ENCODE results near the gene TGDS. TPM values are rescaled to one million over a fixed set of nuclear protein-coding genes. Genes with fewer than 3 reads are reported as not detected.

TGDS gene
- total and polyA plus RNA-seq, 5 experiments from 2014 or later: 8.5 to 16.7 (median 14.4) TPM

DNA sequence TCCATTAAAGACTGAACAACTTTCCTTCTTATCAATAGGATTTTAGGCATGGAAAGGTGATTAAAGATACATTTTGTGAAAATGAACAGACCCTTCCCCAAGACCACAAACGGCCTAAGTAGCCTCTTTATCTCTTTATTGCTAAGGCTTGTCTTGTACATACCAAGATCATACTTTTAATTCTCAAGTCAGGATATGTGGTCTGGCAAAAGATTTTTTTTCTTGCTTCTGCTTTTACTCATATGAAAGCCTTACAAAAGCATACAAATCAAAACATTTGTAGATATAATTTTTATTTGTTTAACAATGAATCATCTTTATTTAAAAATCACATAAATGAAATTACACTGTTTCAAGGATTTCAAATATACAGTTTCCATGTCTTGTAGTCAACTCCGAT, 35.8 kb downstream of the TGDS start:
- no peaks in the 10 kb centered on the region for H3K9me3 Mint-ChIP-seq
- peak overlapping the region in 4 of 10 donors; percentile 29 to 89 (median 50) for H3K27ac Mint-ChIP-seq
- no peak for DNase-seq
- peaks cover 0 to 13% (median 9%) of the 10 kb centered on the region in 3 donors for H3K36me3 Mint-ChIP-seq
- peaks cover 7 to 30% (median 18%) of the 10 kb centered on the region in 4 donors for H3K4me1 Mint-ChIP-seq
- no peaks in the 10 kb centered on the region for H3K27me3 Mint-ChIP-seq
- no peak overlapping the region for H3K4me3 Mint-ChIP-seq
- POLR2A ChIA-PET: interaction anchor here (1.0 to 2.1 kb wide), 3 partner anchors 10 to 36 kb away, joined by 3 to 17 read pairs (median 5); partner anchors contain the start of gene TGDS
- no peak for ATAC-seq

DNA sequence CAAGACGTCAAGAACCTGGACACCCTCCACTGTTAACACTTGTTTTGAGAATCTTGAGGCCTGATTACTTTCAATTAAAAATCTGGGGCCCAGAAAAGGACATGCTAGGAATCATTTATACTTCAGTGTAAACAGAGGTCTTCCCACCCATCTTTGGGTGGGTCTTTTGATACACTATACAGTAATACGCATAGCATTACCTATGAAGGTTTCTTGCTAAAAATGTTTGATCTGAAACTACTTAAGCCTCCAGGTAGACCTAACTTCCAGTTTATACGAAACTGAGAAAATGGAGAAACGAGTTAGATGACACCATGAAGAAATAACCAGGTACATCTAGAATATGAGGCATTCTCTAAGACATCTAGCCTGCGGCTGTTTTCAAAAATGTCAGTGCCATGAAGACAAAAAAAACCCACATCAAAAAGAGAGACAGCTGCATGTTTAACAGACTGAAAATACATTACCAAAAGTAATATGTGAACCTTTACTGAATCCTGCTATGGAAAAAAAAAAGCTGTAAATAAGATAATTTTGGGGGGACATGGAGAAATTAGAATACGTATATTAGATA, 36.6 kb downstream of the TGDS start:
- POLR2A ChIA-PET: interaction anchor here (1.0 kb wide), 2 partner anchors 10 to 37 kb away, joined by 3 to 5 read pairs; partner anchors contain the start of gene TGDS
- DNase-seq (peak in 3 of 10 donors; percentile 37 to 57 (median 56)), ATAC-seq (peak; percentile 80 to 88)
- H3K4me3 Mint-ChIP-seq: peak overlapping the region; percentile 8 to 71 (median 58)
- H3K9me3 Mint-ChIP-seq: no peaks in the 10 kb centered on the region
- peaks cover 7 to 30% (median 18%) of the 10 kb centered on the region in 4 donors for H3K4me1 Mint-ChIP-seq
- H3K27ac Mint-ChIP-seq: peak overlapping the region; percentile 26 to 89 (median 74)
- H3K27me3 Mint-ChIP-seq: no peaks in the 10 kb centered on the region
- H3K36me3 Mint-ChIP-seq: peaks cover 0 to 13% (median 9%) of the 10 kb centered on the region in 3 donors

- DNase-seq: peak in 6 of 10 donors; percentile 10 to 46 (median 17)
- H3K4me3 Mint-ChIP-seq: peak overlapping the region in 6 of 10 donors; percentile 30 to 70 (median 57)
- no peaks in the 10 kb centered on the region for H3K27me3 Mint-ChIP-seq
- no peaks in the 10 kb centered on the region for H3K9me3 Mint-ChIP-seq
- peaks cover 7 to 30% (median 18%) of the 10 kb centered on the region in 4 donors for H3K4me1 Mint-ChIP-seq
- peak overlapping the region; percentile 26 to 89 (median 67) for H3K27ac Mint-ChIP-seq
- POLR2A ChIA-PET: no interaction called here
- peak; percentile 53 to 73 for ATAC-seq
- H3K36me3 Mint-ChIP-seq: peaks cover 0 to 13% (median 9%) of the 10 kb centered on the region in 3 donors
Observed at GRCh38 chr13:94558716-94559115, 37.2 kb downstream of the TGDS start.

- DNase-seq (no peak), ATAC-seq (no peak)
- Mint-ChIP-seq H3K4me3 (peak overlapping the region in 1 of 10 donors; percentile 51), H3K27me3 (no peaks in the 10 kb centered on the region), H3K36me3 (peaks cover 0 to 5% (median 3%) of the 10 kb centered on the region in 3 donors), H3K27ac (peak overlapping the region in 6 of 10 donors; percentile 4 to 86 (median 72)), H3K9me3 (no peaks in the 10 kb centered on the region), H3K4me1 (peaks cover 7 to 30% (median 18%) of the 10 kb centered on the region in 4 donors)
- POLR2A ChIA-PET: interaction anchor here (0.6 to 1.5 kb wide), 2 partner anchors 8 to 266 kb away, joined by 4 read pairs; no protein-coding TSS in a partner anchor
Observed at GRCh38 chr13:94557684-94558235, 38.2 kb downstream of the TGDS start.

DNA sequence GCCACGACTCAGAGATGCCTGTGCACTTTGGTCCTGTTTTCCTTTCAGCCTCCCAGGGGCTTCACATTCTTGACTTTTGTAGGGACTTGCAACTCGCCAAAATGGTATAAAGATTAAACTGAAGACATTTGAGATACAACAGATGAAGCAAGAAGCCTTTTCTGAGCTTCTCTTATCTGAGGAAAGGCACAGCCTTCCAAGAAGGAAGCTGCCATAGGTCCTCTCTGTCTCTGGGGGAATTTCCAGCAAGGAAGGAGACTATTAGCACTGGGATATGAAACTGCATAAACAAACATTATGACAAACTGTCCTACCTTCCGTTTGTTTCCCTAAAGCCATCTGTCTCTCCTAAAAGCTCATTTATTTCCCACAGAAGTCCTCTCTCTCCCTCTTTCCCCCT, 39.3 kb downstream of the TGDS start:
- Mint-ChIP-seq H3K27me3 (no peaks in the 10 kb centered on the region), H3K4me1 (peaks cover 7 to 26% (median 18%) of the 10 kb centered on the region in 4 donors), H3K36me3 (peaks cover 0 to under 1% (median 0%) of the 10 kb centered on the region in 3 donors), H3K4me3 (no peak overlapping the region), H3K27ac (peak overlapping the region in 1 of 10 donors; percentile 36), H3K9me3 (no peaks in the 10 kb centered on the region)
- POLR2A ChIA-PET: interaction anchor here (1.2 kb wide), 1 partner anchor 39 kb away, joined by 4 read pairs; the partner anchor contains the start of gene TGDS
- no peak for ATAC-seq
- DNase-seq: no peak

- no peak for ATAC-seq
- POLR2A ChIA-PET: interaction anchor here (1.2 kb wide), 1 partner anchor 40 kb away, joined by 4 read pairs; the partner anchor contains the start of gene TGDS
- DNase-seq: no peak
- Mint-ChIP-seq H3K4me1 (peaks cover 9 to 24% (median 18%) of the 10 kb centered on the region in 4 donors), H3K4me3 (no peak overlapping the region), H3K27me3 (no peaks in the 10 kb centered on the region), H3K36me3 (no peaks in the 10 kb centered on the region), H3K9me3 (no peaks in the 10 kb centered on the region), H3K27ac (peak overlapping the region in 2 of 10 donors; percentile 30 to 53)
Observed at GRCh38 chr13:94556041-94556440, 39.9 kb downstream of the TGDS start.

DNA sequence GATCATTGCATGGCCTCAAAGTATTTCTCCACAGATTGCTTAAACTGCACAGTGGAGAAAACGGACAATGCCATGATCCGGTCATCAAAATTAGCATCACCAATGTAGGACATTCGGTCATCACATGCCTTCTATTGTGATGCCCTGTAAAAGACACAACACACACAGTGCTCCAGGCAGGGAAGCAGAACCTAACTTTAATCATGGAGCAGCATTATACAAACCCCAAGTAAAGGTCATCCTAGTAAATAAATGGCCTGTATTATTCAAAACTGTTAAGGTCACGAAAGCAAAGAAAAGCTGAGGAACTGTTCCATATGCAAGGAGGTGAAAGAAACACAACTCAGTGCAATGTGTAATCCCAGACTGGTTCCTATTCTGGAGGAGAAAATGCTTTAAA, 42.2 kb downstream of the TGDS start:
- Mint-ChIP-seq H3K4me3 (no peak overlapping the region), H3K4me1 (peaks cover 9 to 21% (median 17%) of the 10 kb centered on the region in 4 donors), H3K9me3 (peaks cover 0 to 7% (median 0%) of the 10 kb centered on the region in 9 donors), H3K36me3 (peaks cover 2 to 4% (median 4%) of the 10 kb centered on the region in 3 donors), H3K27me3 (peaks cover 0 to 5% (median 0%) of the 10 kb centered on the region in 5 donors), H3K27ac (no peak overlapping the region)
- POLR2A ChIA-PET: no interaction called here
- DNase-seq: no peak
- ATAC-seq: no peak

GRCh38 chr13:94552095-94552494, 43.9 kb downstream of the TGDS start:
- Mint-ChIP-seq H3K9me3 (peaks cover 0 to 7% (median 0%) of the 10 kb centered on the region in 9 donors), H3K27ac (no peak overlapping the region), H3K27me3 (peaks cover 0 to 5% (median 0%) of the 10 kb centered on the region in 5 donors), H3K36me3 (peaks cover 2 to 4% (median 4%) of the 10 kb centered on the region in 3 donors), H3K4me1 (peaks cover 14 to 32% (median 20%) of the 10 kb centered on the region in 4 donors), H3K4me3 (no peak overlapping the region)
- POLR2A ChIA-PET: no interaction called here
- DNase-seq (no peak), ATAC-seq (no peak)

GRCh38 chr13:94550062-94550738, 45.8 kb downstream of the TGDS start:
- peak overlapping the region; percentile 89 to 99 (median 94) for H3K4me3 Mint-ChIP-seq
- peaks cover 14 to 33% (median 25%) of the 10 kb centered on the region in 4 donors for H3K4me1 Mint-ChIP-seq
- POLR2A ChIA-PET: interaction anchor here (1.1 to 4.0 kb wide), 12 partner anchors 8 to 52 kb away, joined by 3 to 62 read pairs (median 6); partner anchors contain the start of genes GPR180 and TGDS
- DNase-seq (no peak), ATAC-seq (no peak)
- H3K36me3 Mint-ChIP-seq: peaks cover 2 to 9% (median 4%) of the 10 kb centered on the region in 3 donors
- H3K27ac Mint-ChIP-seq: peak overlapping the region; percentile 95 to 100 (median 98)
- H3K9me3 Mint-ChIP-seq: peaks cover 0 to 11% (median 0%) of the 10 kb centered on the region in 9 donors
- peaks cover 0 to 5% (median 0%) of the 10 kb centered on the region in 5 donors for H3K27me3 Mint-ChIP-seq

GRCh38 chr13:94549232-94550061, 46.5 kb downstream of the TGDS start:
- ATAC-seq (peak; percentile 91), DNase-seq (peak; percentile 83 to 99 (median 92))
- H3K36me3 Mint-ChIP-seq: peaks cover 2 to 9% (median 4%) of the 10 kb centered on the region in 3 donors
- peaks cover 14 to 33% (median 25%) of the 10 kb centered on the region in 4 donors for H3K4me1 Mint-ChIP-seq
- POLR2A ChIA-PET: interaction anchor here (0.7 to 4.0 kb wide), 16 partner anchors 8 to 72 kb away, joined by 3 to 62 read pairs (median 5); partner anchors contain the start of genes GPR180 and TGDS
- peaks cover 0 to 5% (median 0%) of the 10 kb centered on the region in 5 donors for H3K27me3 Mint-ChIP-seq
- H3K4me3 Mint-ChIP-seq: peak overlapping the region; percentile 89 to 99 (median 94)
- peaks cover 0 to 11% (median 0%) of the 10 kb centered on the region in 9 donors for H3K9me3 Mint-ChIP-seq
- H3K27ac Mint-ChIP-seq: peak overlapping the region; percentile 95 to 100 (median 98)

DNA sequence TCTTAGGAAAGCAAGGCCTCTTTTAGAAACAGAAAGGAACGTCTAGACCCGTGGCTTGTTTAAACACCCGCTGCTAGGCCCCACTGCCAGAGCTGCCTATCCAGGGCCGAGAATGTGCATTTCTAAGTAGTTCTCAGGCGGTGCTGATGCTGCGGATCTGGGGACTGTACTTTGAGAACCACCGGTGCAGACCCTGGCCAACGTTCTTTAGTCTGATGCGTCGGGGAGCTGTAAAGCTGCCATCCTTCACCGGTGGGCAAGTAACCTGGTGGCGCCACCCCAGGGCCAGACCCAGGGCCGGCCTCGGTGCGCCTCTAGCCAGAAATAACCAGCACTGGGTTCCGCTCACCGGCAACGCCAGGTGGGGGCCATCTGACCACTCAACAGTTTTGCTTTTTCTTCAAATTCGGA, 47.1 kb downstream of the TGDS start:
- H3K4me3 Mint-ChIP-seq: peak overlapping the region; percentile 89 to 99 (median 94)
- DNase-seq (peak in 5 of 10 donors; percentile 15 to 71 (median 44)), ATAC-seq (peak; percentile 42 to 46)
- peaks cover 20 to 33% (median 25%) of the 10 kb centered on the region in 4 donors for H3K4me1 Mint-ChIP-seq
- H3K36me3 Mint-ChIP-seq: peaks cover 2 to 9% (median 4%) of the 10 kb centered on the region in 3 donors
- POLR2A ChIA-PET: interaction anchor here (0.7 to 4.0 kb wide), 15 partner anchors 9 to 71 kb away, joined by 3 to 62 read pairs (median 5); partner anchors contain the start of genes GPR180 and TGDS
- peaks cover 0 to 5% (median 0%) of the 10 kb centered on the region in 5 donors for H3K27me3 Mint-ChIP-seq
- peaks cover 0 to 11% (median 0%) of the 10 kb centered on the region in 9 donors for H3K9me3 Mint-ChIP-seq
- peak overlapping the region; percentile 95 to 100 (median 98) for H3K27ac Mint-ChIP-seq

All from naive thymus-derived CD8-positive, alpha-beta T cell (primary cell).